Spleen (tissue), 11 donors: ENCODE measurements around the gene PSD2. TPM values are rescaled to one million over a fixed set of nuclear protein-coding genes. Genes with fewer than 3 reads are reported as not detected.
A peak's percentile ranks its signal among the peaks of the same experiment; 100 is the strongest.

ENCODE experiments used
- DNase-seq: peaks from one replicate; pipeline ENCODE4 v3.0.0-alpha.2; 2020
- H3K27ac ChIP-seq, 8 donors: fragments of 200-600 bp; sonication (generic) in 7 of 8; 1 replicate in 4 of 8; 2 replicates in 4 of 8; pipeline versions ENCODE4 v1.5.0 to v1.8.0; 2016 to 2021; ENCODE audit warnings: inconsistent platforms in 4 of 8, mild to moderate bottlenecking in 4 of 8, moderate library complexity in 1 of 8
- H3K27me3 ChIP-seq, 7 donors: fragments of 200-600 bp; sonication (generic) in 6 of 7; replicated peaks in 1 of 7; 1 replicate in 4 of 7; 2 replicates in 3 of 7; pipeline versions ENCODE4 v1.5.0 to v1.8.0; 2016 to 2021; ENCODE audit warnings: inconsistent platforms in 3 of 7, mild to moderate bottlenecking in 1 of 7
- H3K36me3 ChIP-seq, 6 donors: fragments of 200-600 bp; sonication (generic) in 5 of 6; 1 replicate in 4 of 6; 2 replicates in 2 of 6; pipeline versions ENCODE4 v1.5.0 to v1.8.0; 2016 to 2021; ENCODE audit warnings: inconsistent platforms in 2 of 6
- H3K4me1 ChIP-seq, 6 donors: fragments of 200-600 bp; sonication (generic) in 5 of 6; 1 replicate in 3 of 6; 2 replicates in 3 of 6; pipeline versions ENCODE4 v1.5.0 to v1.8.0; 2016 to 2021; ENCODE audit warnings: inconsistent platforms in 3 of 6
- H3K4me3 ChIP-seq, 8 donors: fragments of 200-600 bp; sonication (generic) in 7 of 8; 1 replicate in 4 of 8; 2 replicates in 4 of 8; pipeline versions ENCODE4 v1.5.0 to v1.8.0; 2016 to 2021; ENCODE audit warnings: inconsistent platforms in 4 of 8, mild to moderate bottlenecking in 4 of 8, moderate library complexity in 2 of 8
- H3K9me3 ChIP-seq, 8 donors: fragments of 200-600 bp; sonication (generic) in 7 of 8; 1 replicate in 4 of 8; 2 replicates in 4 of 8; pipeline versions ENCODE4 v1.5.0 to v1.8.0; 2016 to 2021; ENCODE audit warnings: inconsistent platforms in 4 of 8
- CTCF ChIP-seq, 11 experiments: fragments of 200-600 bp in 7 of 11; fragments of 450-650 bp in 4 of 11; sonication (generic) in 4 of 11; IDR thresholded peaks in 8 of 11; conservative IDR thresholded peaks in 3 of 11; 1 replicate in 7 of 11; 2 replicates in 4 of 11; pipeline versions ENCODE4 v1.4.0 to v1.8.0; 2016 to 2021; ENCODE audit warnings: antibody characterized with exemption in 11 of 11, inconsistent platforms in 4 of 11, mild to moderate bottlenecking in 1 of 11
- POLR2A ChIP-seq, 3 donors: fragments of 450-650 bp; IDR thresholded peaks; one replicate each; pipeline ENCODE4 v1.5.1; 2017; ENCODE audit warnings: antibody characterized with exemption in 3 of 3, mild to moderate bottlenecking in 1 of 3
- POLR2AphosphoS5 ChIP-seq, 3 donors: sonication (generic); formaldehyde crosslinking; IDR thresholded peaks; one replicate each; pipeline ENCODE4 v1.5.1; 2017; ENCODE audit warnings: antibody characterized with exemption in 3 of 3
- WGBS, 5 donors: extraction: QIAGEN DNeasy Blood & Tissue Kit in 3 of 5; methylation state at CpG; one replicate each; pipeline versions ENCODE4 v1.1.5 to v1.1.7; 2013 to 2018; 5-methylcytosine and 5-hydroxymethylcytosine counted together
- intact Hi-C: fragments of 100-400 bp; cut with DNase I; formaldehyde crosslinking; loops from one replicate; pipeline ENCODE4 v1.15.0; 2023; ENCODE audit warnings: low total_unique reads
- polyA plus RNA-seq, 3 donors: library from polyadenylated mRNA; stranded (reverse); fragments of 200-250 nt; gene quantifications; one replicate each; pipeline ENCODE4 v1.2.1, GENCODE V29; 2013
- total RNA-seq, 7 donors: library from RNA; depleted of rRNA in 3 of 7; stranded (reverse); fragments of >200 nt in 3 of 7; fragmentation: NEBNext Ultra II Directional in 4 of 7; extraction: Animal tissue kit (Norgen Biotek cat#: 25700) in 4 of 7; gene quantifications; one replicate each; pipeline versions ENCODE4 v1.1.0 to v1.2.1, GENCODE V29; 2016 to 2021
- donor health status: healthy with polysubstance abuse.
- donor health status: DM: no; HTN: no; CAD: no; lungs with moderate emphysema.
- donor health status: DM: no; HTN: no; CAD: no.
- donor health status: Bipolar disorder and iron deficiency.
- donor health status: healthy.
- donor health status: DM: no; HTN: no; CAD: no.
- donor health status: DM: yes; HTN: yes; CAD: no.

The PSD2 gene
- total and polyA plus RNA-seq, 10 donors: 0.03 to 0.42 (median 0.21) TPM; not detected in 1

- Histone ChIP-seq H3K9me3 (no peaks in the 10 kb centered on the region), H3K4me1 (no peaks in the 10 kb centered on the region), H3K27ac (no peak overlapping the region), H3K27me3 (peaks cover 0 to 24% (median 0%) of the 10 kb centered on the region in 7 donors), H3K4me3 (no peak overlapping the region), H3K36me3 (no peaks in the 10 kb centered on the region)
- TF ChIP-seq POLR2A (IDR thresholded peaks at IDR 0.05) (no peak), POLR2AphosphoS5 (IDR thresholded peaks at IDR 0.05) (no peak), CTCF (IDR thresholded peaks at IDR 0.05 in 8 of 11, conservative IDR thresholded peaks at IDR 0.05 in 3 of 11) (no peak)
- WGBS, 5 donors: 83 to 88% (median 86%) methylated on average over 11 to 12 of the region's 12 CpGs
- intact Hi-C loops: no loop called here
- DNase-seq: peak; percentile 69
Observed at GRCh38 chr5:139838381-139839197, 43.0 kb downstream of the PSD2 start.

GRCh38 chr5:139839232-139839815, 43.7 kb downstream of the PSD2 start:
- Histone ChIP-seq H3K36me3 (no peaks in the 10 kb centered on the region), H3K27me3 (peaks cover 0 to 24% (median 0%) of the 10 kb centered on the region in 7 donors), H3K27ac (no peak overlapping the region), H3K4me3 (no peak overlapping the region), H3K9me3 (no peaks in the 10 kb centered on the region), H3K4me1 (peaks cover 0 to 5% (median 0%) of the 10 kb centered on the region in 6 donors)
- WGBS, 5 donors: 89 to 96% (median 92%) methylated on average over 16 of the region's 16 CpGs
- DNase-seq: peak; percentile 57
- TF ChIP-seq POLR2AphosphoS5 (IDR thresholded peaks at IDR 0.05) (no peak), CTCF (IDR thresholded peaks at IDR 0.05 in 8 of 11, conservative IDR thresholded peaks at IDR 0.05 in 3 of 11) (no peak), POLR2A (IDR thresholded peaks at IDR 0.05) (no peak)
- intact Hi-C loops: no loop called here

GRCh38 chr5:139839918-139840317, 44.3 kb downstream of the PSD2 start:
- 85 to 98% (median 87%) methylated on average over 8 of the region's 8 CpGs for WGBS, 5 donors
- Histone ChIP-seq H3K4me1 (peaks cover 0 to 10% (median 0%) of the 10 kb centered on the region in 6 donors), H3K36me3 (no peaks in the 10 kb centered on the region), H3K9me3 (no peaks in the 10 kb centered on the region), H3K27ac (no peak overlapping the region), H3K27me3 (peaks cover 0 to 27% (median 0%) of the 10 kb centered on the region in 7 donors), H3K4me3 (no peak overlapping the region)
- no peak for TF ChIP-seq POLR2AphosphoS5 (IDR thresholded peaks at IDR 0.05)
- no peak for TF ChIP-seq POLR2A (IDR thresholded peaks at IDR 0.05)
- TF ChIP-seq CTCF (IDR thresholded peaks at IDR 0.05 in 8 of 11, conservative IDR thresholded peaks at IDR 0.05 in 3 of 11): no peak
- intact Hi-C loops: no loop called here
- DNase-seq: peak; percentile 58

GRCh38 chr5:139841549-139841948, 45.9 kb downstream of the PSD2 start:
- Histone ChIP-seq H3K4me1 (peaks cover 0 to 10% (median 0%) of the 10 kb centered on the region in 6 donors), H3K27ac (no peak overlapping the region), H3K27me3 (peaks cover 0 to 18% (median 0%) of the 10 kb centered on the region in 7 donors), H3K9me3 (no peaks in the 10 kb centered on the region), H3K4me3 (no peak overlapping the region), H3K36me3 (no peaks in the 10 kb centered on the region)
- DNase-seq: no peak
- intact Hi-C loops: no loop called here
- WGBS, 5 donors: 75 to 91% (median 78%) methylated on average over 4 of the region's 4 CpGs
- TF ChIP-seq POLR2AphosphoS5 (IDR thresholded peaks at IDR 0.05) (no peak), POLR2A (IDR thresholded peaks at IDR 0.05) (no peak), CTCF (IDR thresholded peaks at IDR 0.05 in 8 of 11, conservative IDR thresholded peaks at IDR 0.05 in 3 of 11) (no peak)
